Lower leg skin (tissue), 4 donors: ENCODE measurements around the gene DMAC1. TPM values are rescaled to one million over a fixed set of nuclear protein-coding genes. Genes with fewer than 3 reads are reported as not detected.

Experiments
- DNase-seq, 2 donors: peaks; one replicate each; pipeline ENCODE4 v3.0.0-alpha.2; 2019; ENCODE audit warnings: low spot score in 2 of 2
- H3K4me3 ChIP-seq: fragments of 200-600 bp; sonication (generic); 2 replicates; pipeline ENCODE4 v1.5.1; 2017; ENCODE audit warnings: mild to moderate bottlenecking, low read depth; ENCODE audit not compliant: poor library complexity, severe bottlenecking
- CTCF ChIP-seq, 3 donors: fragments of 450-650 bp; IDR thresholded peaks; one replicate each; pipeline ENCODE4 v1.5.1; 2016; ENCODE audit warnings: antibody characterized with exemption in 3 of 3, mild to moderate bottlenecking in 3 of 3, moderate library complexity in 2 of 3
- POLR2A ChIP-seq, 2 donors: fragments of 450-650 bp; IDR thresholded peaks; one replicate each; pipeline ENCODE4 v1.6.1; 2016 to 2017; ENCODE audit warnings: antibody characterized with exemption in 2 of 2, mild to moderate bottlenecking in 1 of 2, moderate library complexity in 1 of 2
- WGBS, 2 donors: methylation state at CpG; one replicate each; pipeline ENCODE4 v1.1.5; 2018; 5-methylcytosine and 5-hydroxymethylcytosine counted together
- intact Hi-C: fragments of 100-400 bp; cut with DNase I; formaldehyde crosslinking; loops from one replicate; pipeline ENCODE4 v1.15.0; 2023; ENCODE audit warnings: low total_unique reads
- total RNA-seq, 4 donors: library from RNA; depleted of rRNA; stranded (reverse); fragments of >200 nt; gene quantifications; one replicate each; pipeline ENCODE4 v1.1.0, GENCODE V29; 2016

DMAC1 gene
- total RNA-seq, 4 donors from 2014 or later = 9.2 to 12.3 (median 11.1) TPM

- H3K4me3 ChIP-seq = no peak overlapping the region
- TF ChIP-seq CTCF (IDR thresholded peaks at IDR 0.05) (no peak), POLR2A (IDR thresholded peaks at IDR 0.05) (no peak)
- no peak for DNase-seq
- WGBS, 2 donors = 85 to 88% methylated on average over 5 of the region's 5 CpGs
- intact Hi-C loops = no loop called here
These were observed 15.9 kb downstream of the DMAC1 start for GRCh38 chr9:7783635-7784063.

GRCh38 chr9:7782400-7783120 is 17.0 kb downstream of the DMAC1 start:
- H3K4me3 ChIP-seq = no peak overlapping the region
- 37 to 51% methylated on average over 3 of the region's 3 CpGs for whole genome bisulfite sequencing, 2 donors
- no peak for TF ChIP-seq CTCF (IDR thresholded peaks at IDR 0.05)
- no peak for TF ChIP-seq POLR2A (IDR thresholded peaks at IDR 0.05)
- DNase-seq = no peak
- intact Hi-C loops = no loop called here

GRCh38 chr9:7780261-7780988 is 19.2 kb downstream of the DMAC1 start:
- intact Hi-C loops = no loop called here
- no peak for DNase-seq
- no peak for TF ChIP-seq CTCF (IDR thresholded peaks at IDR 0.05)
- WGBS, 2 donors = 59 to 61% methylated on average over 3 of the region's 3 CpGs
- no peak overlapping the region for H3K4me3 ChIP-seq

DNA sequence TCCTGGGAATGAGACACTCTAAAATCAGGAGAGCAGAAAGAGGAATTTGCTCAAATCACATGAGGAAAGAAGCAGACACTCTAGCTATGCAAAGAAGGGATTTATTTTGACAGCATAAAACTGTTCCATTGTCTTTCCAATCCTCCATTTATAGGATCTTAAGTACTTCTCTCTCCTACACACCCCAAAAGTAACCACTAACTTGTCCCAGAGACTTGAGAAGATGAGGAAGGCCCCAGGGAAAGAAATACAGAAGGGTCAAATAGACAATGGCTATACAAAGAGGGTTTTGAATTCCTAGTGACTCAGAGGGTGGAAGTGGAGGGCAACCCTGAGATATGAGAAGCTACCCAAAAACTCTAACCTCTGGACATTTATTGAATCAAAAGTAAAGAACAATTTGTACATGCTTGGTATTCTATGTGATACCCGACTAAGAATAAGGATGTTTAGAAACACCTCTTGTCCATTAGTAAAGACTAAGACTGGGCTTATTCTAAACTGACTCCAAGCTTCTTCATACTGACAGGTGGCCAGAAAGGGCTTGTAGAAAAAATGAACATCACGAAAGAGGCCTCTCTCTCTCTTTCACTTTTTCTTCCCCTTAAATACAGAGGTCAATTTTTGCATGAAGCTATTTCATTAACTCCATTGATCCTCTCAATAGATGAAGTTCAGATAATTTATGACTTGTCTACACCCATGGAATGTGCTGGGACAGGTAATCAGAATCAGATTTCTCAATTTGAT is 20.6 kb downstream of the DMAC1 start:
- WGBS, 2 donors = 81 to 94% methylated on average over 2 of the region's 2 CpGs

GRCh38 chr9:7777771-7778170 is 21.8 kb downstream of the DMAC1 start:
- no peak overlapping the region for H3K4me3 ChIP-seq
- WGBS, 2 donors = 41 to 45% methylated on average over 1 of the region's 1 CpG
- no peak for TF ChIP-seq CTCF (IDR thresholded peaks at IDR 0.05)
- no peak for TF ChIP-seq POLR2A (IDR thresholded peaks at IDR 0.05)
- DNase-seq = no peak
- intact Hi-C loops = no loop called here

More for the DNA sequence above, 20.6 kb downstream of the DMAC1 start:
- intact Hi-C loops = no loop called here
- TF ChIP-seq POLR2A (IDR thresholded peaks at IDR 0.05) (no peak), CTCF (IDR thresholded peaks at IDR 0.05) (no peak)
- no peak for DNase-seq
- no peak overlapping the region for H3K4me3 ChIP-seq
